ENCODE data around the gene SAMD11. TPM values are rescaled to one million over a fixed set of nuclear protein-coding genes. Genes with fewer than 3 reads are reported as not detected.

SAMD11 gene
- total RNA-seq, 1 experiment from 2014 or later, result 1.1 TPM

DNA sequence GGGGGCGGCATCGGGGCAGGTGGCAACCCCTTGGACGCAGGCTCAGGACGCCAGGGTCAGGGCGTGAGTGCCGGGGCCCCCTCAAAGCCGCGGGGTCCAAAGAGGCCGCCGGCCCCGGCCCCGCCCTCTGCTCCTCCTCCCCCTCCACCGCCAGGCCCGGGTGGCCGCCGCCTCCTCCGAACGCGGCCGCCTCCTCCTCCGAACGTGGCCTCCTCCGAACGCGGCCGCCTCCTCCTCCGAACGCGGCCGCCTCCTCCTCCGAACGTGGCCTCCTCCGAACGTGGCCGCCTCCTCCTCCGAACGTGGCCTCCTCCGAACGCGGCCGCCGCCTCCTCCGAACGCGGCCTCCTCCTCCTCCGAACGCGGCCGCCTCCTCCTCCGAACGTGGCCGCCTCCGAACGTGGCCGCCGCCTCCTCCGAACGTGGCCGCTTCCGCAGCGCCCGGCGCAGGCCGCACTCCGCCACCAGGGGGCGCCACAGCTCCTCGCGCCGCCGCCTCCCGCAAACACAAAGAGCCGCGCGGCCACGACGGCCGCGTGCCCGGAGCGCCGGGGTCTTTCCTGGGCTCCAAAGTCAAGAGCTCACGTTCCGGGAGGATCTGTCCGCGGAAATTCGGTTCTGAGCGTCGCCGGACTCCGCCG is 19.3 kb upstream of the SAMD11 start:
- DNase-seq (ENCODE audit: low read depth), result peak; percentile 76

DNA sequence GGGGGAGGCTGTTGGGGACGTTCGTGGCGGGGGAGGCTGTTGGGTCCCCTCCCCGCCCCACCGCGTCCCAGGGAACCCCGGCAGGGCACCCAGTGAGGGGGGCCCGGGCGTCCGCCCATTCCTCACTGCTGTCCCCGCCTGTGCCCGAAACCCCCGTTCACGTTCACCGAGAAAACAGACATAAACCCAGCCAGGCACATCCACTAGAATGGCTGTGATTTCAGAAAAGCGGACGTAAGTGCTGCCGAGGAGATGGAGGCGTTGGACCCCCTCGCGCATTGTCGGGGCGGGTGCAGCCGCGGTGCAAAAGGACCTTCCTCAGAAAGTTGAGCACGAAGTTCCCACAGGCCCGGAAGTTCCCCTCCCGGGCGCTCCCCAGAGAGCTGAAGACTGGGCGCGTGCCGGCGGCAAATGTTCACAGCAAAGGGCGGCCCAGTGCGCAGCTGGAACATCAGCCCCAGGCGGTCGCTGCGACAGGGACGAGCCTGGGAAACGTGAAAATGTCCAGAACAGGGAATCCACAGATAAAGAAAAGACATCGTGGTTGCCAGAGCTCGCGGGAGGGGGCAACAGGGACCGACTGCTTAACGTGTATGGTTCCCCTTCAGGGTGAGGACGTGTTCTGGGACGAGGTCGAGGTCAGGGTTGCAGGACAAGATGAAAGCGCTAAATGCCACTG is 18.5 kb upstream of the SAMD11 start:
- DNase-seq (ENCODE audit: low read depth), result no peak

DNA sequence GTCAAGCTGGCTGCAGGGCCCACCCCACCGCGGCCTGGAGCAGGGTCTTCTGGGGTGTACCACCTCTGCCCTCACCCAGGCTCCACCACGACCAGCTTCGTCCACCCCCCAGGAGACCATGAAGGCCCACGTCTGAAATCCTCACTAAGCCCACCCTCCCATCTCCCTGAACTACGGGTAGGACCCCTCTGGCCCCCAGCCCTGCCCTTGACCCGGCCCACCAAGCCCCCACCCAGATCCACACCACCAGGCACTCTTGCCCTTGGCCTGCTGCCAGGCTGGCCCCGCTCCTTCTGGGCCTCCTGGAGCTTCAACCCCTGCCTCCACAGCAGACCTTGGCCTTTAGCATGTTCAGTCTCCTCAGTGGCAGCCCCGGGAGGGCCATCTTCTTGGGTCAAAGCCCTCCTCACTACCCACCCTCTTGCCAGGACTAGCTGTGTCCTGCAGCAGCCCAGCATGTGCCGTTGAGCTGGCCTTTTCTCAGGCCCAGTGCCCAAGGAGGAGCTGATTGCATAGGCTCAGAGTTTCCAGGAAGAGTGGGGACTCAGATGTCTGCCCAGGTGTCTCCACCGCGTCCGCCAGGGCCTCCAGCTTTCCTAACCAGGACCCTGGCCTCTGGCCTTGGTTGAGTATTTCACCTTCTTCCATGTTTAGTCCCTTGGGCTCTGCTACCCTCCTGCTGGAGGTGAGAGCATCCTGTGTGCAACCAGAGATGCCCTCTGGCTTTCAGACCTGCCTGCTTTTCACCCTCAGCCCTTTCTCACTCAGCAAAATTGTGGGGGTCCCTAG is 17.7 kb upstream of the SAMD11 start:
- no peak for DNase-seq (ENCODE audit: low read depth)

DNA sequence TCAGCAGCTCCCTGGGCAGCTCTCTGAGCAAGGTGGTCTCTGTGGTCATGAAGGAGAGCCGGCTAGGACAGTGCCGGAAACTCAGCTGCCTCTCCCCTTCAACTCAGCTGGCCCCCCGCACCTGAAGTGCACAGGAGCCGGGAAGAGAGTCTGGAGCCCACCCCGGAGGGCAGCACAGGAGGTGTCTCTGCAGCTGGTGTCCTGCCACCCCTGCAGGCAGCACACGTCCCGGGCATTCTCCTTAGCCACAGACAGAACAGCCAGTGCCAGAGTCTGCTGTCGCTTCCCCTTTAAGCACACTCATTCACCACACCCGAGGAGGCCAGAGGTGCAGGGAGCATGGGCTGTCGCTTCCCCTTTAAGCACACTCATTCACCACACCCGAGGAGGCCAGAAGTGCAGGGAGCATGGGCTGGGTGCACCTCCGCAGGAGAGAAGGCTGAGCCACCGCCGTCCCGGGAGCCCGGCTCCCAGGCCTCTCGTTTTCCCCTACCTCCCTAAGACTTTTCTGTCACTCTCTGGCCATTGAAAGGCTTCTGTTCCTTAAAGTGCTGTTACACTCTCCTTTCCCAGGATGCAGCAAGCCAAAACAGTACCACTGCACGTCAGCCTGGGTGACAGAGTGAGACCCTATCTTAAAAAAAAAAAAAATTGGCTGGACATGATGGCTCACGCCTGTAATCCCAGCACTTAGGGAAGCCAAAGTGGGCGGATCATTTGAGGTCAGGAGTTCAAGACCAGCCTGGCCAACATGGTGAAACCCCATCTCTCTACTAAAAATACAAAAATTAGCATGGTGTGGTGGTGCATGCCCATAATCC is 16.9 kb upstream of the SAMD11 start:
- peak; percentile 49 for DNase-seq (ENCODE audit: low read depth)

DNA sequence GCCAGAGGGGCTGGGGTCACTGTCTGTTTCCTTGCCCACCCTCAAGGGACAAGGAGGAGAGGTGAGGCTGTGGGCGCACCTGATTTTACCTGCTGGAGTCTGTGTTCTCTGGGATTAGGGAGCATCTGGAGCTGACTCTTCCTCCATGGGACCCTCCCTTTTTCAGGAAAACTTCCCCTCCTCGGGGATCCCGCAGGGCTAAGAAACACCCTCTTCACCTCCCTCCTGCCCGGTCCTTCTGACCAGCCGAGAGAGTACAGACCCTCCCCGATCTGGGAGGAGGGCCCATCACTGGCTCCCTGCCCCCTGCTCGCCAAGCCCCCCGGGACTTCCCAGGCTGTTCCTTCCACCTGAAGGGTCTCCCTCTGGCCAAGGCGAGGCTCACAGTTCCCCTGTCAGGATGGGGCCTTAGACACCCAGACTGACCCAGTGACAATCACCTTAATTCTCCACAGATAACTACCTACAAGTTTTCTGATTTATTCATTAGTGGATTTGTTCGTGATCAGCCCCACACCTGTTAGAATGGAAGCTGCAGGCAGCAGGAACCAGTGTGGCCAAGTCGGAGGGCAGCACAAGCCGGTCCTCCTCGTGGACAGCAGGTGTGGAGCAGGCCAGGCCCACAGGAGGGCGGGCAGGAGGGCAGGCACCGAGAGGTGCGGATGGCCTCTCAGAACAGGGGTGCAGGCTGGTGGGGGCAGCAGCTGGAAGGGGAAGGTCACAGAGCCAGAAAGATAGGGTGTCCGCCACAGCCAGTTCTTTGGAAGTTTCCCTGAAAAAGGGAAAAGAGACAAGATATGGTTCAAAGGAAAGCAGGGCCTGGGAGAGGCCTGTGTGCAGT is 15.9 kb upstream of the SAMD11 start:
- DNase-seq (ENCODE audit: low read depth), result no peak

DNA sequence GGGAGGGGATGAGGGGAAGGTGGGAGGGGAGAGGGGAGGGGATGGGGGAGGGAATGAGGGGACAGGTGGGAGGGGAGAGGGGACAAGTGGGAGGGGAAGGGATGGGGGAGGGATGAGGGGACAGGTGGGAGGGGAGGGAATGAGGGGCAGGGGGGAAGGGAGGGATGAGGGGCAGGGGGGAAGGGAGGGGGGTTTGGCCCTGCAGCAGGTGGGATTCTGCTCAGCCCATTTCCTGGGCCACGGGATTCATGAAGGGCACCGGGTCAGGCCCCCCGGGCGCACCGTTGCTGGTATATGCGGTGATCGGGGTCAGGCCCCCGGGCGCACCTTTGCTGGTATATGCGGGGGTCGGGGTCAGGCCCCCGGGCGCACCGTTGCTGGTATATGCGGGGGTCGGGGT is 15.1 kb upstream of the SAMD11 start:
- no peak for DNase-seq (ENCODE audit: low read depth)

DNA sequence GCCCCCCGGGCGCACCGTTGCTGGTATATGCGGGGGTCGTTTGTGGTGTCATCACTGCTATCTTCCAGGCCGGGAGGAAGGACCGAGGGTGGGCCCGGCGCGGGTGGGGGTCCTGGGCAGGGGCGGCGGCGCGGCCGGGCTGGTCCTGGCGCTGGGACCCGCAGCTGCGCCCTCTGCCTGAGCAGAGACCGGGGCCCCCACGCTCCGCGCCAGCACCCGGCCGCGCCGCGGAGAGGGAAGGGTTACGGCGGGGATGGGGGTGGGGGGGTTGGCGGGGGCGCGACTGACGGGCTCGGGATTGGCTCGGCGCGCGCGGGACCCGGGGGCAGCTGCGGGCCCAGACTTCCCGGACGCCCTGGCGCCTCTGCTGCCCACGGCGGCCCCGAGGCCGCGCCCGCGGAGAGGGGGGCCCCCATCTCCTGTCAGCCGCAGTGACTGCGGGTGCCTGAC is 13.8 kb upstream of the SAMD11 start:
- DNase-seq (ENCODE audit: low read depth), result no peak

DNA sequence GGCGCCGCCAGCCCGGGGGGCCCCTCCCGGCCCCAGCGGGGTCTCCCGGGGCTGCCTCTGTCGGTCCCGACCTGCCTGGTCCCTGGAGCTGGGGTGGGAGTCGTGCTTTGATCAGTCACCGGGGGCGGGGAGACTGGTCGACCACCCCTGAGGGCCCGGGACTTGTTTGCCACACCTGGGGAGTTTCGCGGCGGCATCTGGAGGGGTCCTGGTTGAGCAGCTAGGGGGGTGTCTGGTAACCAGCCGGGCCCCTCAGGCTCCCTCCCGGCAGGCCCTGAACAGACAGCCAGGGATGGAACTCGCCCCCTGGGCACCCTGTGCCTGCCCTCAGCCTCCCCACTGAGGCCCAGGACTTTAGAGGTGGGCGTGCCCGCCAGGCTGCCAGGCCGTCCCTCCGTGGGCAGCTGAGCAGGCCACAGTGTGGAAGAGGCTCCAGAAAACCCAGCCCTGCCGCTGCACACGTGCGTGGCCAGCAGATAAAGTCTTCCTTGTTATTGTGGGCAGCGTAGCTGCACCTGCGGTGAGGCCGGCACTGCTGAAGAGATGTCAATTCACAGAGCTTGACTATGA is 13.3 kb upstream of the SAMD11 start:
- no peak for DNase-seq (ENCODE audit: low read depth)

DNA sequence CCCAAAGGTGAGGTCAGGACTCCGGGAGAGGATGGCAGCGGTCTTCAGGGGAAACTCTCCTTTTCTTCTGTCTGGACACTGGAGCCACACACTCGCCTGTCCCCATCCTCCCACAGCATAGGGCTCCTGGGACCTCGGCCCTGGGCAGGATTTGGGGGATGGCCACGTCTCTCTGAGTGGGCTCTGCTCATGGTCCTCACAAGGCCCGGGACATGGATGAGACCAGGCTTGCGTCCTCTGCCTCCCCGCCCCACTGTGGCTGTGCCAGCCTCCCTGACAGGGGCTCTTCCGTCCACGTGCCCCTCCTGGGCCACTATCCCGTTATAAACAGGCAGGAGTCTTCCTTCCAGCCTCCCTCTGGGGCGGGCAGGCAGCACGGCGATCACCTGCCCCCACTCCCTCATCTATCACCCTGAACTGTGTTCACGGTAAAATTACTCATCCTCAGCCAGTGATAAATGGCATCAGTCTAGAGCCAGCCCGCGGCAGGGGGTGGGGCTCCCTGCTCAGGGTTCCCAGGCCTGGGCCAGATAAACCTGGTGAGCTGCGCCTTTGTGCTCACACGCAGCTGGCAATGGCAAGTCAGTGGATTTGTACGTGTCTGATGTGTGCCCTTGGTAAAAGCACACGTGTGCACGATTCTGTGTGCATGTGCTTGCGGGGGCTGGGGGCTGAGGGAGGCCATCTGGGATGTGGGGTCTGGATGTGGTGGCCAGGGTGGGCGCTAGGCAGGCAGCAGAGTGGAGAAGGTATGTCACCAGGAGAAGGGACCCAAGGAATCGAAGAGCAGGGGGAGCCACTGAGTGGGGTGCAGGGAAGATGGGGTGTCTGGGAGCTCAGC is 12.6 kb upstream of the SAMD11 start:
- DNase-seq (ENCODE audit: low read depth), result no peak

DNA sequence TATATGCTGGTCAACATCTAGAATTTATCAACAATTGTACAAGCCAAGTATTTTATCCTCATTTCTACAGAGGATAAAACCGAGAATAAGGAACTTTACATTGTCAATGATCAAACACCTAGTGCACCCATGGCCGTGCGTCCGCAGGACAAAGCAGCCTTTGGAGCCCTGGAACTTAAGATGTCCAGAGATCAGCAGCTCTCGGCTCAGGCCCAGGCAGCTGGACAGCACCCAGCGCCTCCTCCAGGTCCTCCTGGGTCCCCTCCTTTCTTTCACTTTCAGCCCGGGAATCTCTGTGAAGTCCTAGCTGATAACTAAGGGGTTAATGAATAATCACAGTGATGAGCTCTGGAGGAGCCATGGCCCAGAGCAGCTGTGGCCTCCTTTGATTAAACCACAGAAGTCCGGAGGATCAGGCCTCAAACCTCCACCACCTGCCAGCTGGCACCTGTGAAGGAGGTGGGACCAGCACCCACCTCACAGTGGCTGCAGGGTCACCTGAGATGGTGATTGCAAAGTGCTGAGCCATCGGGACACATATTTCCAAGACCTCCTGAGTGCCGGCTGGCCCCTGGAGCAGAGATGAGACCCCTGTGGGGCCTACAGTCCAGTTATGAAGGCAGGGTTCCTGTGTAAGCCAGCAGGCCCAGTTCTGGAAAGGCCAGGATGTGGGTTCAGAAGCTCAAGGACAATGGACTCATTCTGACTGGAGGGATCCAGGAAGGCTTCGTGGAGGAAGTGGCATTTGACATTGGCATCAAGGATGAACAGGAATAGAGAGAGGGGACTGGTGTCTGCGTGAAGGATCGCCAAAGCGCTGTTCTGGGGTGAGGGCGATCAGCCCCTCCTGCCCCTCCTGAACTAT is 11.6 kb upstream of the SAMD11 start:
- DNase-seq (ENCODE audit: low read depth), result no peak

DNA sequence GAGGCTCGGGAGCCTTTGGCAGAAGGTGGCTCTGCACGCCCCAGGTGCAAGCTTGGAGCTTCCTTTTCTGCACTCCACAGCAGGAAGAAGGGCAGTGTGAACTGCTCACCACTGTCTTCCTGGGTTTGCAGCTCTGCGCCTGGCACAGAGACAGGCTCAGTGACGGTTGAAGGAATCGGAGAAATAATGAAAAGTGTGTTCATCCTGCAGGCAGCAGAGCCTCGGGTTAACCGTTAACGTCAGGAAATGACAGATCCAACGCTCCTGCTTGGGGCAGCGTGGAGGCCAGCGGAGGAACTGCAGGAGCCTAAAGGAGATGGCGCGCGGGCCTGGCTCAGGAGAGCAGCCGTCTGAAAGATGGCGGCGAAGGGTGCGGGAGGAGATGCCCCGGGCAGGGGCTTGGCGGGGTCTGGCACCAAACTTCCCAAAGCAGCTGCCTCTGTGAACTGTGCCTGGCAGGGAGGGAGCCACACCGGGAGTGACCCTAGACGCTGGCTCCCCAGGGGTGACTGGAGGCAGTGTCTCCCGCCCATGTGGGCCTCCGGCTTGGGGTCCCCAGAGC is 10.9 kb upstream of the SAMD11 start:
- no peak for DNase-seq (ENCODE audit: low read depth)

DNA sequence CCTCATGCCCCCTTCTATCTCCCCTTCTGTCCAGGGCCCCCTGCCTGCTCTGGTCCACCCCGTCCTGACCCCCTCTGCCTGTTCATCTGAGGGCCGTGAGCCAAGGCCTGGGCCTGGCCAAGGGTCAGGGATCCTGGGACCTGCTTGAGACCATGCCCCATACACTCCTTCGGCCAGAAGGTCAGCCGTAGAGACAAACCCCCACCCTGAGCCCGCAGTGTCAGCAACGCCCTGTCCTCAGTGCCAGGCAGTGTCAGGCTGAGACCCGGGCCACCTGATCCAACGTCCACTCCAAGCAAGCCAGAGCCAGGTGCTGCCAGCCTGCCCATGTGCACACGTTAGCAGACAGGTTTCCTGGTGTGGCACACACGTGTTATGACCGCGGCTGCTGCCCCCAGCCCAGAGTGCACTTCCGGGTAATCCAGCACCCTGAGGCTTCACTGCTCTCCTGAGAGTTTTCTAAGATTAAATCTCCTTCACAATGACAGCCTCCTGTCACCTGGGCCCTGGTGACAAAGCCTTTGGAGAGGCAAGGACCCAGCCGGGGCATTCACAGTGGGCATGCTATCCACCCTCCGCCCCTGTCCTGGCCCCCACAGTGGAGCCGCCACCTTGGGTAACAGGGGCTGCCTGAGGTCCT is 10.1 kb upstream of the SAMD11 start:
- DNase-seq (ENCODE audit: low read depth), result no peak

DNA sequence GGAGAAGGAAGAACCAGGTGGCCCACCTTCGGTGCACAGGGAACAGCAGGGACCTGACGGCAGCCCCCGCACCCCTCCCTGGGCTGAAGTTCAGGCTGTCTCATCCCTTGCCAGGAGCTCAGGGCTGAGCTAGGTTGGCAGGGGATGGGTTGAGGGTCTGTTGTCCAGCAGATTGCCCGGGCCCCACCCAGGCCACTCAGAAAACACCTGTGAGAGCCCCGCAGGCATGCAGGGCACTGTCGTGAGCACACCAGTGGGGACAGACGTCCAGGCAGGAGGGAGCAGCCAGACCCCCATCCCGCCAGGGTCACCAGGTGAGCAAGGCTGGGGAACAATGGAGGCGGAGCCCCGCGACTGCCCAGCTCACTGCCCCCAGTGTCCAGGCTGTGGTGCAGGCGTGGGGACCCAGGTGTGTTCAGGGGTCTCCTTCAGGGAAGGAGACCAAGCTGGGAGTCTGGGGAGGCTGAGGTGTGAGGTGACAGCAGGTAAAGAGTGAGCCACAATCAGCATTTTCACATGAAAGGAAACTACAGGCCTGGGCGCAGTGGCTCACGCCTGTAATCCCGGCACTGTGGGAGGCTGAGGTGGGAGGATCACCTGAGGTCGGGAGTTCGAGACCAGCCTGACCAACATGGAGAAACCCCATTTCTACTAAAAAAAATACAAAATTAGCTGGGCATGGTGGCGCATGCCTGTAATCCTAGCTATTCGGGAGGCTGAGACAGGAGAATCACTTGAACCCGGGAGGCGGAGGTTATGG is 9.4 kb upstream of the SAMD11 start:
- DNase-seq (ENCODE audit: low read depth), result no peak

DNA sequence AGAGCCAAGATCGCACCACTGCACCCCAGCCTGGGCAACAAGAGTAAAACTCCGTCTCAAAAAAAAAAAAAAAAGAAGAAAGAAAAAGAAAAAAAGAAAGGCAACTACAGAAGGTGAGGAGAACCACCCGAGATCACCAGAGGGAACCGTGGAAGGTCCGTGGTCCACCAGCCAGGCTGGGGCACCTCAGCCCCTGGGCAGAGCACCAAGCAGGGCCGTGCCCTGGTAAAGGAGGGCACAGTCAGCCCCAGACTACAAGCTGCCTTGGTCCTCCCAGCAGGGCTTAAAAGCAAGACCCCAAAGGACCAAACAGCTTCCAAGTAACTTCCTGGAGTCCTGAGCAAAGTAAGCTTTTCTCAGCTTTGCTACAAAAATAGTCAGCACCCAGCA is 8.8 kb upstream of the SAMD11 start:
- no peak for DNase-seq (ENCODE audit: low read depth)

DNA sequence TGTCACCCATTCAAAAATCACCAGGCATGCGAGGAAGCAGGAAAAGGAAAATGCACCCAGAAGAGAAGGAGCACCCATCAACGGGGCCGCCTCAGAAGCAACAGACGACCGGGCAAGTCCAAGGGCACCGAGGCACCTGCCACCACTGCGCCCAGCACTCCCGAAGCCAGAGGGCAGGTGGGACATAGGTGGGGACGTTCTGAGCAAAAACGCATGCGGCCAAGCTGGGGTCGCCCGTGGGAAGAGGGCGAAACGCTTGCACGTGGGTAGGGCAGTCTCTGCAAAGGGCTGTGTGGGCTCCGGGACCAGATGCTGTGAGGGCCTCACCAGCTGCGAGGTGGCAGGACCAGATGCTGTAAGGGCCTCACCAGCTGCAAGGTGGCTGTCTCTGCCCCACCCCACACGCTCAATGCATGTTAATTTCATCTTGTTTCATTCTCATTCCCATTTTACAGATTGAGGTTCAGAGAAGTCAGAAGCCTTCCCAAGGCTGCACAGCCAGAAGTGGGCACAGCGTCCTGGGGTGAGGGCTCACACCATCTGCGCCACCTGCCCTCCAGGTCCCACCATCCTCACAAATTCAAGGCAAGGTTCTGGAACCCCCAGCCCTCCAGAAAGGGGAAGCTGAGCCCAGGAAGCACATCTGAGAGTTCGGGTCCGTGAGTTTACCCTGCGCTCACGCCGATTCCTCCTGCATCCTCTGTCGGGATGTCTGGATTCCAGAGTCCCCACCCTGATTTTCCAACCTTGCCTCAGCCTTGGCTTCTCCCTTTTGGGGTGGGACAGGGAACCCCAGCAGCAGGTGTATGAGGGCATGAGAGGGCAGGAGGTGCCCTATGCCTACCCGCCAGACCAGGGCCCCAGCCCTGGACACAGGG is 8.2 kb upstream of the SAMD11 start:
- DNase-seq (ENCODE audit: low read depth), result no peak
